HL-60 (cell line): Measurements from ENCODE around the gene BCAS3.

Experiments used
- SPI1 ChIP-seq: IDR thresholded peaks from 2 replicates; pipeline ENCODE4 v1.6.1; 2012; ENCODE audit warnings: low read depth, mild to moderate bottlenecking, borderline replicate concordance
- TF ChIP-seq, protein P1 (sequence below): IDR thresholded peaks from one replicate; pipeline ENCODE4 v1.5.1; 2011; ENCODE audit warnings: low read length, control low read depth, inconsistent platforms; ENCODE audit not compliant: insufficient read depth

DNA sequence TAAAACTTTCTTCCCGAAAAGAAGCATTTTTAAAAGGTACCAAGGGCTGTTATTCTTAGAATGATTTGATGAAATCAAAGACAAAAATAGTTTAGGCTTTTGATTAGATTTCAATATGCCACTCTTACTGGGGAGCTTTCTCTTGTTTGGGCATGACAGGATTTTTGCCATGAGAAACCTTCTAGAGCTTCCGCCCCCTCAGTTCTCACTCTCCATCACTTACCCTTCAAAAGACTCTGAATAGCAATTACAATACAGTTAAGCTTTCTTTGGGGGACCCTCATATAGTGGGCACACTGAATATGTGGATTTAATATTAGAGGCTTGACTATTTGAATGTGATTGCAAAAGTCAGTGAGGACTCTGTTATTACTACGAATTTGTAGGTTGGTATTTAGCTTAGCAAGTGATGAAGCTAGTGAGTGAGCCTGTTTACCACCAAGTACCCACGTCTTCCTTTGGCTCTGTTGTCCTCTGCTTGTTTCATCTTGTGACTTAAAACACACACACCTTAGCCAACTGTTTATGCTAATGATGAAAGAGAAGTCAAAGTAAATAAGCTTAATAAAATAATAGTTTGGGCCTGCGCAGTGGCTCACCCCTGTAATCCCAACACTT, 563.3 kb downstream of the BCAS3 start:
- TF ChIP-seq, protein P1, sequence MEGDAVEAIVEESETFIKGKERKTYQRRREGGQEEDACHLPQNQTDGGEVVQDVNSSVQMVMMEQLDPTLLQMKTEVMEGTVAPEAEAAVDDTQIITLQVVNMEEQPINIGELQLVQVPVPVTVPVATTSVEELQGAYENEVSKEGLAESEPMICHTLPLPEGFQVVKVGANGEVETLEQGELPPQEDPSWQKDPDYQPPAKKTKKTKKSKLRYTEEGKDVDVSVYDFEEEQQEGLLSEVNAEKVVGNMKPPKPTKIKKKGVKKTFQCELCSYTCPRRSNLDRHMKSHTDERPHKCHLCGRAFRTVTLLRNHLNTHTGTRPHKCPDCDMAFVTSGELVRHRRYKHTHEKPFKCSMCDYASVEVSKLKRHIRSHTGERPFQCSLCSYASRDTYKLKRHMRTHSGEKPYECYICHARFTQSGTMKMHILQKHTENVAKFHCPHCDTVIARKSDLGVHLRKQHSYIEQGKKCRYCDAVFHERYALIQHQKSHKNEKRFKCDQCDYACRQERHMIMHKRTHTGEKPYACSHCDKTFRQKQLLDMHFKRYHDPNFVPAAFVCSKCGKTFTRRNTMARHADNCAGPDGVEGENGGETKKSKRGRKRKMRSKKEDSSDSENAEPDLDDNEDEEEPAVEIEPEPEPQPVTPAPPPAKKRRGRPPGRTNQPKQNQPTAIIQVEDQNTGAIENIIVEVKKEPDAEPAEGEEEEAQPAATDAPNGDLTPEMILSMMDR: no peak
- no peak for TF ChIP-seq SPI1
